H9 (cell line): ENCODE measurements around the gene ANKS1B. TPM values are rescaled to one million over a fixed set of nuclear protein-coding genes. Genes with fewer than 3 reads are reported as not detected.

ENCODE experiments used
- DNase-seq: peaks from one replicate; pipeline ENCODE4 v3.0.0-alpha.2; 2017
- H2AFZ ChIP-seq: one replicate; pipeline ENCODE4 v1.6.1; 2013; ENCODE audit warnings: mild to moderate bottlenecking, low read length, control low read depth, moderate library complexity
- H2AK5ac ChIP-seq: 2 replicates; pipeline ENCODE4 v1.6.1; 2013; ENCODE audit warnings: low read length, control low read depth, mixed read lengths; ENCODE audit not compliant: insufficient read length
- H2BK120ac ChIP-seq: one replicate; pipeline ENCODE4 v1.6.1; 2013; ENCODE audit warnings: low read depth, mild to moderate bottlenecking, low read length, control low read depth, inconsistent platforms; ENCODE audit not compliant: poor library complexity, severe bottlenecking
- H2BK12ac ChIP-seq: 2 replicates; pipeline ENCODE4 v1.6.1; 2013; ENCODE audit warnings: low read length, control low read depth, mixed read lengths, low read depth; ENCODE audit not compliant: insufficient read length
- H2BK15ac ChIP-seq: 2 replicates; pipeline ENCODE4 v1.6.1; 2013; ENCODE audit warnings: low read depth, low read length, control low read depth
- H2BK20ac ChIP-seq: one replicate; pipeline ENCODE4 v1.6.1; 2013; ENCODE audit warnings: low read depth, mild to moderate bottlenecking, low read length, control low read depth, inconsistent platforms; ENCODE audit not compliant: poor library complexity, severe bottlenecking
- H2BK5ac ChIP-seq: 2 replicates; pipeline ENCODE4 v1.6.1; 2013; ENCODE audit warnings: low read length, control low read depth, mixed read lengths; ENCODE audit not compliant: insufficient read length
- H3K14ac ChIP-seq: 2 replicates; pipeline ENCODE4 v1.6.1; 2013; ENCODE audit warnings: low read length, control low read depth; ENCODE audit not compliant: insufficient read depth
- H3K18ac ChIP-seq: 2 replicates; pipeline ENCODE4 v1.6.1; 2013; ENCODE audit warnings: low read depth, mild to moderate bottlenecking, mixed read lengths, low read length, control low read depth; ENCODE audit not compliant: insufficient read length
- H3K23ac ChIP-seq: 2 replicates; pipeline ENCODE4 v1.6.1; 2013; ENCODE audit warnings: low read length, control low read depth, mixed read lengths, low read depth; ENCODE audit not compliant: insufficient read length
- H3K23me2 ChIP-seq: 2 replicates; pipeline ENCODE4 v1.6.1; 2013; ENCODE audit warnings: low read depth, mild to moderate bottlenecking, mixed read lengths, low read length, control low read depth; ENCODE audit not compliant: insufficient read length, poor library complexity, severe bottlenecking
- H3K27ac ChIP-seq: 2 replicates; pipeline ENCODE4 v1.5.1; 2013; ENCODE audit warnings: low read length, control low read depth, mixed read lengths, low read depth; ENCODE audit not compliant: insufficient read length
- H3K27me3 ChIP-seq: 2 replicates; pipeline ENCODE4 v1.6.1; 2013; ENCODE audit warnings: low read length, control low read depth, inconsistent platforms; ENCODE audit not compliant: insufficient read depth
- H3K4ac ChIP-seq: 2 replicates; pipeline ENCODE4 v1.6.1; 2013; ENCODE audit warnings: low read depth, mild to moderate bottlenecking, control low read depth, inconsistent platforms, low read length, moderate library complexity
- H3K4me1 ChIP-seq: 2 replicates; pipeline ENCODE4 v1.6.1; 2013; ENCODE audit warnings: low read length, control low read depth, inconsistent platforms; ENCODE audit not compliant: insufficient read depth
- H3K4me2 ChIP-seq: 2 replicates; pipeline ENCODE4 v1.6.1; 2013; ENCODE audit warnings: low read length, control low read depth, mixed read lengths; ENCODE audit not compliant: insufficient read length, insufficient read depth
- H3K56ac ChIP-seq: 2 replicates; pipeline ENCODE4 v1.6.1; 2013; ENCODE audit warnings: low read depth, mild to moderate bottlenecking, mixed read lengths, low read length, control low read depth; ENCODE audit not compliant: insufficient read length
- H3K79me1 ChIP-seq: 2 replicates; pipeline ENCODE4 v1.6.1; 2013; ENCODE audit warnings: low read depth, mild to moderate bottlenecking, moderate library complexity, low read length, control low read depth, inconsistent platforms; ENCODE audit not compliant: insufficient read depth, poor library complexity, severe bottlenecking
- H3K79me2 ChIP-seq: 2 replicates; pipeline ENCODE4 v1.6.1; 2013; ENCODE audit warnings: low read length, control low read depth, inconsistent platforms; ENCODE audit not compliant: insufficient read depth
- H3K9ac ChIP-seq: 2 replicates; pipeline ENCODE4 v1.6.1; 2013; ENCODE audit warnings: low read length, control low read depth, mixed read lengths; ENCODE audit not compliant: insufficient read length; ENCODE audit errors: extremely low read depth
- H3K9me3 ChIP-seq: one replicate; pipeline ENCODE4 v1.6.1; 2013; ENCODE audit warnings: low read depth, low read length, inconsistent platforms; ENCODE audit not compliant: control insufficient read depth
- H3T11ph ChIP-seq: one replicate; pipeline ENCODE4 v1.6.1; 2013; ENCODE audit warnings: mild to moderate bottlenecking, low read length, control low read depth, inconsistent platforms
- H4K20me1 ChIP-seq: one replicate; pipeline ENCODE4 v1.6.1; 2013; ENCODE audit not compliant: control insufficient read depth, insufficient read length, insufficient read depth
- H4K5ac ChIP-seq: 2 replicates; pipeline ENCODE4 v1.6.1; 2013; ENCODE audit warnings: low read depth, mild to moderate bottlenecking, mixed read lengths, low read length, control low read depth; ENCODE audit not compliant: insufficient read length
- H4K8ac ChIP-seq: replicated peaks from 2 replicates; pipeline ENCODE4 v1.6.1; 2013; ENCODE audit warnings: low read length, control low read depth, mixed read lengths, low read depth; ENCODE audit not compliant: insufficient read length
- H4K91ac ChIP-seq: 2 replicates; pipeline ENCODE4 v1.6.1; 2013; ENCODE audit warnings: low read depth, mild to moderate bottlenecking, moderate library complexity, mixed read lengths, low read length, control low read depth; ENCODE audit not compliant: insufficient read length
- H3K27ac Mint-ChIP-seq, 3 experiments: 2 replicates in 2 of 3; 3 replicates in 1 of 3; pipeline ENCODE4 v1.8.0; 2020 to 2021; ENCODE audit warnings: mixed read lengths in 3 of 3, mild to moderate bottlenecking in 1 of 3, moderate library complexity in 1 of 3
- H3K27me3 Mint-ChIP-seq: 2 replicates; pipeline ENCODE4 v1.8.0; 2021; ENCODE audit warnings: low read depth, mild to moderate bottlenecking, moderate library complexity, mixed read lengths
- H3K36me3 Mint-ChIP-seq, 3 experiments: 2 replicates in 2 of 3; 3 replicates in 1 of 3; pipeline ENCODE4 v1.8.0; 2020 to 2021; ENCODE audit warnings: low read depth in 3 of 3, mixed read lengths in 3 of 3; ENCODE audit not compliant: insufficient read depth in 1 of 3
- H3K4me1 Mint-ChIP-seq, 2 experiments: 2 replicates each; pipeline ENCODE4 v1.8.0; 2020; ENCODE audit warnings: mixed read lengths in 2 of 2
- H3K4me3 Mint-ChIP-seq, 2 experiments: 2 replicates in 1 of 2; 3 replicates in 1 of 2; pipeline ENCODE4 v1.8.0; 2020 to 2021; ENCODE audit warnings: mild to moderate bottlenecking in 2 of 2, mixed read lengths in 2 of 2, moderate library complexity in 1 of 2
- H3K9me3 Mint-ChIP-seq, 2 experiments: 2 replicates in 1 of 2; 3 replicates in 1 of 2; pipeline ENCODE4 v1.8.0; 2020; ENCODE audit warnings: mild to moderate bottlenecking in 2 of 2, mixed read lengths in 2 of 2, moderate library complexity in 1 of 2
- CTCF ChIP-seq: fragments of 200-600 bp; sonication (generic); conservative IDR thresholded peaks from 3 replicates; pipeline ENCODE4 v1.8.0; 2021; ENCODE audit warnings: antibody characterized with exemption, mild to moderate bottlenecking
- WGBS: extraction: QIAGEN DNeasy Blood & Tissue Kit; methylation state at CpG from one replicate; pipeline ENCODE4 v1.1.7; 2013; ENCODE audit warnings: missing lambda C conversion rate, low lambda C conversion rate, mixed read lengths; ENCODE audit not compliant: insufficient read length; ENCODE audit errors: extremely low coverage; 5-methylcytosine and 5-hydroxymethylcytosine counted together
- total RNA-seq: library from RNA; stranded (reverse); gene quantifications from 2 replicates; pipeline ENCODE4 v1.2.1, GENCODE V29; 2021

The ANKS1B gene
- total RNA-seq, 1 experiment from 2014 or later: 4.1 TPM

GRCh38 chr12:99110212-99110611 is 874.5 kb downstream of the ANKS1B start:
- peaks cover 6 to 8% of the 10 kb centered on the region in 2 experiments; a peak in 3 of 4 replicates for H3K4me1 Mint-ChIP-seq
- no CpG with 5 or more reads among the region's 2 CpGs for WGBS
- no peak overlapping the region for H2BK5ac ChIP-seq
- H3K27me3 ChIP-seq: no peaks in the 10 kb centered on the region
- H3K36me3 Mint-ChIP-seq: no peaks in the 10 kb centered on the region
- H2BK15ac ChIP-seq: no peak overlapping the region
- H2AFZ ChIP-seq: no peak overlapping the region
- H3K27ac Mint-ChIP-seq: no peak overlapping the region
- H3K18ac ChIP-seq: no peak overlapping the region
- no peak overlapping the region for H2BK12ac ChIP-seq
- no peak for DNase-seq
- H3K79me1 ChIP-seq: no peaks in the 10 kb centered on the region
- H3T11ph ChIP-seq: no peak overlapping the region
- H4K20me1 ChIP-seq: no peaks in the 10 kb centered on the region
- H2BK120ac ChIP-seq: no peak overlapping the region
- H4K5ac ChIP-seq: no peak overlapping the region
- no peak overlapping the region for H2AK5ac ChIP-seq
- H3K56ac ChIP-seq: no peak overlapping the region
- H3K27ac ChIP-seq: no peak overlapping the region
- no peak overlapping the region for H3K9ac ChIP-seq
- no peaks in the 10 kb centered on the region for H3K9me3 ChIP-seq
- no peaks in the 10 kb centered on the region for H3K27me3 Mint-ChIP-seq
- H3K79me2 ChIP-seq: no peaks in the 10 kb centered on the region
- H3K23me2 ChIP-seq: no peaks in the 10 kb centered on the region
- no peak overlapping the region for H4K91ac ChIP-seq
- no peak overlapping the region for H3K4me3 Mint-ChIP-seq
- H3K4ac ChIP-seq: no peak overlapping the region
- no peak overlapping the region for H4K8ac ChIP-seq
- H3K14ac ChIP-seq: no peak overlapping the region
- no peak overlapping the region for H3K23ac ChIP-seq
- no peak overlapping the region for H3K4me2 ChIP-seq
- H3K4me1 ChIP-seq: peaks cover 2% of the 10 kb centered on the region; the same call in 1 of the 2 replicates
- no peak overlapping the region for H2BK20ac ChIP-seq
- no peak for TF ChIP-seq CTCF
- no peaks in the 10 kb centered on the region for H3K9me3 Mint-ChIP-seq
